Gastrocnemius medialis (tissue), 4 donors: Measurements from ENCODE around the gene TWIST2.

ENCODE experiments used
- CTCF ChIP-seq, 5 experiments: fragments of 450-650 bp in 3 of 5; fragments of 200-600 bp in 2 of 5; sonication (generic) in 2 of 5; IDR thresholded peaks in 4 of 5; conservative IDR thresholded peaks in 1 of 5; 1 replicate in 4 of 5; 2 replicates in 1 of 5; pipeline ENCODE4 v1.5.1; 2016 to 2019; ENCODE audit warnings: antibody characterized with exemption in 5 of 5, mild to moderate bottlenecking in 3 of 5, moderate library complexity in 3 of 5
- POLR2A ChIP-seq, 2 donors: fragments of 450-650 bp; IDR thresholded peaks; one replicate each; pipeline ENCODE4 v1.6.1; 2017; ENCODE audit warnings: antibody characterized with exemption in 2 of 2, mild to moderate bottlenecking in 2 of 2, moderate library complexity in 2 of 2

- TF ChIP-seq CTCF (IDR thresholded peaks at IDR 0.05 in 4 of 5, conservative IDR thresholded peaks at IDR 0.05 in 1 of 5) (no peak), POLR2A (IDR thresholded peaks at IDR 0.05) (no peak)
Measured at GRCh38 chr2:238802957-238803356, 44.9 kb upstream of the TWIST2 start.
